ENCODE results near the gene RREB1.

Gene RREB1

DNA sequence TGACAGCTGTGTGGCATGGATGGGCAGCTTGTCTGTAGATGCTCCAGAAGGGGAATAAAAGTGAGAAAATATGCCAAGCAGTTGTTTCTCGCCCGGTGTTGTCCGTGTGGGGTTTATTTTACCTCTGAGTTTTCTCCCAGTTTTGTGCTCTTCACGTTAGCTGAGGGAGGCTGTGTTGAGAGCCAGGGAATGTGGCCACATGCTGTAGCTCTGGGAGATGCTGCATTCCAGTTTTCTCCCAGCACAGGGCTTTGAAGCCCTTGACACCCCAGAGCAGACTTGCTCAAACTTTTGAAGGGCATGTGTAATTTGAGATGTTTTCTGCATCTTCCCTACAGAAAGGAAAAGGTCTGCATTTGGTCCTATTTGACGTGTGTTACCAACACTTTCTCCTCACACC lies 67.7 kb downstream of the RREB1 start:
- CTCF ChIA-PET, result interaction anchor here (1.0 to 1.4 kb wide), 3 partner anchors 9 to 43 kb away, joined by 3 to 4 read pairs (median 3); no protein-coding TSS in a partner anchor
- Histone ChIP-seq H3K27me3 (replicated peaks in 2 of 5; ENCODE audit: control insufficient read depth in 4 of 5, insufficient read depth in 5 of 5, low read length in 4 of 5) (no peaks in the 10 kb centered on the region), H3K4me1 (ENCODE audit: control extremely low read depth in 1 of 4, control insufficient read depth in 4 of 4, insufficient read depth in 4 of 4, low read length in 3 of 4) (peaks cover 0 to 2% (median under 1%) of the 10 kb centered on the region in 4 experiments), H3K27ac (ENCODE audit: insufficient read depth in 1 of 2, low read depth in 1 of 2, low read length in 2 of 2, poor library complexity in 1 of 2, severe bottlenecking in 2 of 2) (no peak overlapping the region), H3K9me3 (ENCODE audit: control extremely low read depth in 1 of 5, control insufficient read depth in 4 of 5, insufficient read depth in 2 of 5, low read depth in 1 of 5, low read length in 4 of 5) (no peaks in the 10 kb centered on the region), H3K36me3 (ENCODE audit: control insufficient read depth in 4 of 4, insufficient read depth in 4 of 4, low read length in 3 of 4) (peaks cover 7 to 73% (median 31%) of the 10 kb centered on the region in 4 experiments), H3K4me3 (ENCODE audit: control insufficient read depth in 1 of 7, extremely low read depth in 1 of 7, insufficient read depth in 4 of 7, low read depth in 2 of 7, low read length in 6 of 7) (no peak overlapping the region)
- no peak for DNase-seq
- POLR2A ChIA-PET, result no interaction called here
- WGBS (ENCODE audit: insufficient coverage), result 92% methylated on average over 3 of the region's 5 CpGs

DNA sequence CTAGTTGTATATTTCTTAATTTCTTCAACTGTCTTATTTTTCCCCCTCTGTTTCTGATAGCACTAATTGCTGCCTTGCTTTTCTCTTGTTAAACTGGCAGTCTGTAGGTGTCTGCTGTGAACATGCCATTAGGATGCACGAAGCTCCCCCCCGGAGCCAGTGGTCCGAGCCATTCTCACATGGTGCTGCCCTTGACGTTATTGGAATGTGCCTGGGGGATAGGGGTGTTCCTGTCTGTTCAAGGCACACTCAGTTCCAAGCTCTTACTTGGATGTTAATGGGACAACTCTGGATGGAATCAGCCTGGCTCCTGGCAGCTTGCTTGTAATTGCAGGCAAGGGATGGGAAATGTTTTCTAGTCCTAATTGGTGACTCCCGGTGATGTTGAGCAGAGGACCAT lies 68.4 kb downstream of the RREB1 start:
- Histone ChIP-seq H3K9me3 (ENCODE audit: control extremely low read depth in 1 of 5, control insufficient read depth in 4 of 5, insufficient read depth in 2 of 5, low read depth in 1 of 5, low read length in 4 of 5) (no peaks in the 10 kb centered on the region), H3K27ac (ENCODE audit: insufficient read depth in 1 of 2, low read depth in 1 of 2, low read length in 2 of 2, poor library complexity in 1 of 2, severe bottlenecking in 2 of 2) (no peak overlapping the region), H3K4me1 (ENCODE audit: control extremely low read depth in 1 of 4, control insufficient read depth in 4 of 4, insufficient read depth in 4 of 4, low read length in 3 of 4) (peaks cover 0 to 2% (median 0%) of the 10 kb centered on the region in 4 experiments), H3K27me3 (replicated peaks in 2 of 5; ENCODE audit: control insufficient read depth in 4 of 5, insufficient read depth in 5 of 5, low read length in 4 of 5) (no peaks in the 10 kb centered on the region), H3K36me3 (ENCODE audit: control insufficient read depth in 4 of 4, insufficient read depth in 4 of 4, low read length in 3 of 4) (peaks cover 11 to 73% (median 38%) of the 10 kb centered on the region in 4 experiments), H3K4me3 (ENCODE audit: control insufficient read depth in 1 of 7, extremely low read depth in 1 of 7, insufficient read depth in 4 of 7, low read depth in 2 of 7, low read length in 6 of 7) (no peak overlapping the region)
- DNase-seq, result no peak
- no CpG with 5 or more reads among the region's 5 CpGs for WGBS (ENCODE audit: insufficient coverage)
- CTCF ChIA-PET, result interaction anchor here (1.1 to 1.6 kb wide), 4 partner anchors 33 to 464 kb away, joined by 3 to 4 read pairs (median 3); no protein-coding TSS in a partner anchor
- POLR2A ChIA-PET, result no interaction called here

DNA sequence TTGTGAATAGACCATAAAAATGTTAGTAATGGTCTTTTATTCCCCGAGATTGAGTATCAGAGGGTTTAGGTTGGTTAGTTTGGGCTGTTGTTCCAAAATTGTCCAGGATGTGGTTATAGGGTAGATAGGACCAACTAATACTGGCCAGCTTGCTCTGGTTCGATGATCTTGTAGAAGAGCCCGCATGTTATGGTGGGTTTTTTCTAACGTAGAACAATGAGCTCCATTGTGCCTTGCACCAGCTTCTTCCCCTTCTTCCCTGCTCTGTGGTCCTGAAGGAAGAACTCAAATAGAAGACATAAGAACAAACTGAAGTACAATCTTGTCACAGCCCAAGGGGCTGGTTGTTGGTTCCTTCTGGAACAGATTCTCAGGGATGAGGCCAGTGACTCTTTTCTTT lies 70.5 kb downstream of the RREB1 start:
- H3K4me3 ChIP-seq (ENCODE audit: control insufficient read depth in 1 of 7, extremely low read depth in 1 of 7, insufficient read depth in 4 of 7, low read depth in 2 of 7, low read length in 6 of 7), result no peak overlapping the region
- no peaks in the 10 kb centered on the region for H3K4me1 ChIP-seq (ENCODE audit: control extremely low read depth in 1 of 4, control insufficient read depth in 4 of 4, insufficient read depth in 4 of 4, low read length in 3 of 4)
- CTCF ChIA-PET, result interaction anchor here (0.6 to 1.2 kb wide), 3 partner anchors 8 to 240 kb away, joined by 3 read pairs; no protein-coding TSS in a partner anchor
- 100% methylated on average over 1 of the region's 4 CpGs for WGBS (ENCODE audit: insufficient coverage)
- H3K27me3 ChIP-seq (replicated peaks in 2 of 5; ENCODE audit: control insufficient read depth in 4 of 5, insufficient read depth in 5 of 5, low read length in 4 of 5), result no peaks in the 10 kb centered on the region
- H3K9me3 ChIP-seq (ENCODE audit: control extremely low read depth in 1 of 5, control insufficient read depth in 4 of 5, insufficient read depth in 2 of 5, low read depth in 1 of 5, low read length in 4 of 5), result no peaks in the 10 kb centered on the region
- no peak for DNase-seq
- H3K27ac ChIP-seq (ENCODE audit: insufficient read depth in 1 of 2, low read depth in 1 of 2, low read length in 2 of 2, poor library complexity in 1 of 2, severe bottlenecking in 2 of 2), result no peak overlapping the region
- POLR2A ChIA-PET, result no interaction called here
- H3K36me3 ChIP-seq (ENCODE audit: control insufficient read depth in 4 of 4, insufficient read depth in 4 of 4, low read length in 3 of 4), result peaks cover 14 to 76% (median 58%) of the 10 kb centered on the region in 4 experiments

DNA sequence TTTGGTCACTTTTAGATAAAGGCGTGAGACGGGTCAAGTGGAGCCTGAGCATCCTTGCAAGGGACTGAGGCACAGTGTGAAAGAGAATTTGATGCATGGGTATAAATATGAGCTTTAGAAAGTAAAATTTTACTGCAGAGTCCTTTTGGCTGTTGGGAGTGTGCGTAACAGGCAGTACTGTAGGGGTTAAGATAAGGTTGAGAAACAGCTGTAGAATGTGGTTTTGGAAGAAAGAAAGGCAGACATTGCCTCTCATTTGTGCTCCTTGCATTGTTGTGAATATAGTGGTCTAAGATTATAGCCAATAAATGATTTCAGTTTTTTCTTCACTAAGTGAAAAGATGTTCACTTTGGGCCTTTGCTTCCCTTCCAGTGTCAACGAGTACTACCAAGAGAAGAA lies 73.0 kb downstream of the RREB1 start:
- peaks cover 16 to 87% (median 74%) of the 10 kb centered on the region in 4 experiments for H3K36me3 ChIP-seq (ENCODE audit: control insufficient read depth in 4 of 4, insufficient read depth in 4 of 4, low read length in 3 of 4)
- POLR2A ChIA-PET, result interaction anchor here (1.2 kb wide), 1 partner anchor 388 kb away, joined by 4 read pairs; no protein-coding TSS in a partner anchor

DNA sequence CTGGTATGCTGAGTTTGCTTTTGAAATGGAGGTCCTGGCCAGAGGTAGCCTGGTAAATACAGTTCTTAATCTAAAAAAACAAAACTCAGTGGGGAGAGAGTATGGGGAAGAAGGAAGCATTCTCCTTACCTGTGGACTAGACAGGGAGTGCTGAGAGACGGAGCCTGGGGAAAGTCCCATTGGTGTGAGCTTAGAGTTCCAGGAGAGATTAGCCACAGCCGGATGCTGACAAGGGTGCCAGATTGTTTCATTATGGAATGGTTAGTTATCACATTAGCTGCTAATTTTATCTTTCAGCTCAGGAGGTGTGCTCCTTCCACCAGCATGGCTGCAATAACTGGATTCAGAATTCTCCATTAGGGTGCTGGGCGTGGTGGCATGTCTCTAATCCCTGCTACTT lies 75.9 kb downstream of the RREB1 start:
- Histone ChIP-seq H3K27me3 (replicated peaks in 2 of 5; ENCODE audit: control insufficient read depth in 4 of 5, insufficient read depth in 5 of 5, low read length in 4 of 5) (no peaks in the 10 kb centered on the region), H3K9me3 (ENCODE audit: control extremely low read depth in 1 of 5, control insufficient read depth in 4 of 5, insufficient read depth in 2 of 5, low read depth in 1 of 5, low read length in 4 of 5) (no peaks in the 10 kb centered on the region), H3K36me3 (ENCODE audit: control insufficient read depth in 4 of 4, insufficient read depth in 4 of 4, low read length in 3 of 4) (peaks cover 20 to 91% (median 70%) of the 10 kb centered on the region in 4 experiments), H3K4me1 (ENCODE audit: control extremely low read depth in 1 of 4, control insufficient read depth in 4 of 4, insufficient read depth in 4 of 4, low read length in 3 of 4) (peaks cover 0 to 8% (median 2%) of the 10 kb centered on the region in 4 experiments), H3K27ac (ENCODE audit: insufficient read depth in 1 of 2, low read depth in 1 of 2, low read length in 2 of 2, poor library complexity in 1 of 2, severe bottlenecking in 2 of 2) (peak overlapping the region in 1 of 2 experiments; percentile 12), H3K4me3 (ENCODE audit: control insufficient read depth in 1 of 7, extremely low read depth in 1 of 7, insufficient read depth in 4 of 7, low read depth in 2 of 7, low read length in 6 of 7) (no peak overlapping the region)
- no peak for DNase-seq
- CTCF ChIA-PET, result no interaction called here
- 100% methylated on average over 1 of the region's 3 CpGs for WGBS (ENCODE audit: insufficient coverage)
- POLR2A ChIA-PET, result no interaction called here

More for the DNA sequence above, 73.0 kb downstream of the RREB1 start:
- CTCF ChIA-PET, result interaction anchor here (1.0 to 2.1 kb wide), 5 partner anchors 11 to 53 kb away, joined by 3 to 6 read pairs (median 3); no protein-coding TSS in a partner anchor
- no peak overlapping the region for H3K27ac ChIP-seq (ENCODE audit: insufficient read depth in 1 of 2, low read depth in 1 of 2, low read length in 2 of 2, poor library complexity in 1 of 2, severe bottlenecking in 2 of 2)
- no peaks in the 10 kb centered on the region for H3K27me3 ChIP-seq (replicated peaks in 2 of 5; ENCODE audit: control insufficient read depth in 4 of 5, insufficient read depth in 5 of 5, low read length in 4 of 5)
- H3K9me3 ChIP-seq (ENCODE audit: control extremely low read depth in 1 of 5, control insufficient read depth in 4 of 5, insufficient read depth in 2 of 5, low read depth in 1 of 5, low read length in 4 of 5), result no peaks in the 10 kb centered on the region
- 89% methylated on average over 3 of the region's 4 CpGs for WGBS (ENCODE audit: insufficient coverage)
- no peaks in the 10 kb centered on the region for H3K4me1 ChIP-seq (ENCODE audit: control extremely low read depth in 1 of 4, control insufficient read depth in 4 of 4, insufficient read depth in 4 of 4, low read length in 3 of 4)
- peak in 1 of 3 donors; percentile 30 for DNase-seq
- H3K4me3 ChIP-seq (ENCODE audit: control insufficient read depth in 1 of 7, extremely low read depth in 1 of 7, insufficient read depth in 4 of 7, low read depth in 2 of 7, low read length in 6 of 7), result no peak overlapping the region

DNA sequence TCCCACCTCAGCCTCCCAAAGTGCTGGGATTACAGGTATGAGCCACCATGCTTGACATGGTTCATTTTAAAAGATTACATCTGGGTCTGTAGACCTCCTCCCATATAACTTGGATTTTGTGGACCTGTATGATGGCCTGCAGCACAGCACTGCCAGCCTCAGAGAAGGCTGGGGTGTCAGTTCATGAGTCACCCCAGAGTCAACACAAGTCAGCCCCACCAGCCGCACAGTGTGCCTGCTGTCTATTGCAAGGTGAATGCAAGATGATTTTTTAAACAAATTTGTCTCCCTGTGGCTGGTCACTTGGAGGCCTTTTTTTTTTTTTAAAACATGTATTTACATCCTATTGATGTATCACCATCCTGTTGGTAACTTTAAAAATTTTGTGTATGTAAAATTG lies 76.7 kb downstream of the RREB1 start:
- Histone ChIP-seq H3K4me1 (ENCODE audit: control extremely low read depth in 1 of 4, control insufficient read depth in 4 of 4, insufficient read depth in 4 of 4, low read length in 3 of 4) (peaks cover 0 to 8% (median 2%) of the 10 kb centered on the region in 4 experiments), H3K27ac (ENCODE audit: insufficient read depth in 1 of 2, low read depth in 1 of 2, low read length in 2 of 2, poor library complexity in 1 of 2, severe bottlenecking in 2 of 2) (no peak overlapping the region), H3K4me3 (ENCODE audit: control insufficient read depth in 1 of 7, extremely low read depth in 1 of 7, insufficient read depth in 4 of 7, low read depth in 2 of 7, low read length in 6 of 7) (no peak overlapping the region), H3K27me3 (replicated peaks in 2 of 5; ENCODE audit: control insufficient read depth in 4 of 5, insufficient read depth in 5 of 5, low read length in 4 of 5) (no peaks in the 10 kb centered on the region), H3K36me3 (ENCODE audit: control insufficient read depth in 4 of 4, insufficient read depth in 4 of 4, low read length in 3 of 4) (peaks cover 25 to 91% (median 74%) of the 10 kb centered on the region in 4 experiments), H3K9me3 (ENCODE audit: control extremely low read depth in 1 of 5, control insufficient read depth in 4 of 5, insufficient read depth in 2 of 5, low read depth in 1 of 5, low read length in 4 of 5) (no peaks in the 10 kb centered on the region)
- ChIA-PET CTCF (no interaction called here), POLR2A (no interaction called here)
- WGBS (ENCODE audit: insufficient coverage), result no CpG with 5 or more reads among the region's 1 CpG
- DNase-seq, result no peak

DNA sequence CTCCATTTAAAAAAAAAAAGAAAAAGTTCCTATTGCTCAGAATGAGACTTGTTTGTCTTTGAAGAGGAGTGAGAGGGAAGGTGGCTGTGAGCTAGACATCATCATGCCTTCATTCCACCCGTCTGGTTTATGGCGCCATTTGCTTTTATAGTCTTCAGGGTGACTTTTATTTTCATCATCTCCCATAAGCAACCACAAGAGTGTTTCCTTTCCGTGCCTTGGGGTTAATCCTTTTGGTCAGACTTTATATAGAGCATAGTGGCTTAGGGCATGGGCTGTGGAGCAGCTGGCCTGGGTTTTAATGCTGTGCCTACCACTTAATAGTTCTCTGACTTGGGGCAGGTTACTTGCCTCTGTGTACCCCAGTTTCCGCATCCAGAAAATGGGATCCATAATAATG lies 77.8 kb downstream of the RREB1 start:
- no peak overlapping the region for H3K4me3 ChIP-seq (ENCODE audit: control insufficient read depth in 1 of 7, extremely low read depth in 1 of 7, insufficient read depth in 4 of 7, low read depth in 2 of 7, low read length in 6 of 7)
- H3K4me1 ChIP-seq (ENCODE audit: control extremely low read depth in 1 of 4, control insufficient read depth in 4 of 4, insufficient read depth in 4 of 4, low read length in 3 of 4), result peaks cover 0 to 8% (median 2%) of the 10 kb centered on the region in 4 experiments
- CTCF ChIA-PET, result no interaction called here
- no peaks in the 10 kb centered on the region for H3K9me3 ChIP-seq (ENCODE audit: control extremely low read depth in 1 of 5, control insufficient read depth in 4 of 5, insufficient read depth in 2 of 5, low read depth in 1 of 5, low read length in 4 of 5)
- no peak for DNase-seq
- H3K36me3 ChIP-seq (ENCODE audit: control insufficient read depth in 4 of 4, insufficient read depth in 4 of 4, low read length in 3 of 4), result peaks cover 18 to 92% (median 70%) of the 10 kb centered on the region in 4 experiments
- H3K27me3 ChIP-seq (replicated peaks in 2 of 5; ENCODE audit: control insufficient read depth in 4 of 5, insufficient read depth in 5 of 5, low read length in 4 of 5), result no peaks in the 10 kb centered on the region
- H3K27ac ChIP-seq (ENCODE audit: insufficient read depth in 1 of 2, low read depth in 1 of 2, low read length in 2 of 2, poor library complexity in 1 of 2, severe bottlenecking in 2 of 2), result no peak overlapping the region
- 90% methylated on average over 1 of the region's 4 CpGs for WGBS (ENCODE audit: insufficient coverage)
- POLR2A ChIA-PET, result interaction anchor here (0.6 kb wide), 1 partner anchor 150 kb away, joined by 5 read pairs; no protein-coding TSS in a partner anchor

All from common myeloid progenitor, CD34-positive (primary cell).